ENCODE results near the gene GNG14. TPM values are rescaled to one million over a fixed set of nuclear protein-coding genes. Genes with fewer than 3 reads are reported as not detected.

The GNG14 gene
- total RNA-seq, 4 donors from 2014 or later: not detected

DNA sequence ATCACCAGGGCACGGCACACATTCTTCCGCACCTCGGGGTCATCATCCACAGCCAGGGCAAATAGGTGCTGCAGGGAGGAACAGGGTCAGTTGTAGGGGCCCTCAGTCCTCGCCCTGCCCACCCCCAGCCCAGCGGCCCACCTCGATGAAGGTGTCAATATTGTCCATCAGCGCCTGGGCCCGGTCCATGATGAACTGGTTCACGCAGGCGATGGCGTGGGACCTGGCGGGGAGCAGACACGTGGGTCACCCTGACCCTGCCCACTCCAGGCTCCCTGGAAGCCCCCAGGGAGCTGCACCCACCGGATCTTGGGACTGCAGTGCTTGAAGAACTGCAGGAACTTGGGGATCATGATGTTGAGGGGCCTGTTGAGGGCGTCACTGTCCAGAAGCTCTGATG is 27.3 kb downstream of the GNG14 start:
- TF ChIP-seq CTCF (IDR thresholded peaks at IDR 0.05; ENCODE audit: low read depth): no peak

DNA sequence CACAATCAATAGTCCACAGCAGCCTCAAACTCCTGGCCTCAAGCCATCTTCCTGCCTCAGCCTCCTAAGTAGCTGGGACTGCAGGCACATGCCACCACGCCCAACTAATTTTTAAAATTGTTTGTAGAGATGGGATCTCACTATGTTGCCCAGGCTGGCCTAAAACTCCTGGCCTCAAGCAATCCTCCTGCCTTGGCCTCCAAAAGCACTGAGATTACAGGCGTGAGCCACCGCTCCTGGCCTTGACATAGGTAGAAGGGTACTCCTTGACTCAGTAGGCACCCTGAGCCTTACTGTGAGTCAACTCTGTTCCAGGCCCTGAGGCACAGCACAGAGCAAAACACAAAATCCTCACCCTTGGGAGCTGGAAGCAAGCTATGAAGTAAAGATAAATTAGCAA is 28.1 kb downstream of the GNG14 start:
- no peak for TF ChIP-seq CTCF (IDR thresholded peaks at IDR 0.05; ENCODE audit: low read depth)

GRCh38 chr19:12720296-12720695 is 32.5 kb downstream of the GNG14 start:
- no peak for TF ChIP-seq CTCF (IDR thresholded peaks at IDR 0.05; ENCODE audit: low read depth)

- TF ChIP-seq CTCF (IDR thresholded peaks at IDR 0.05; ENCODE audit: low read depth): no peak
These were observed 33.3 kb downstream of the GNG14 start for GRCh38 chr19:12720851-12721655.

DNA sequence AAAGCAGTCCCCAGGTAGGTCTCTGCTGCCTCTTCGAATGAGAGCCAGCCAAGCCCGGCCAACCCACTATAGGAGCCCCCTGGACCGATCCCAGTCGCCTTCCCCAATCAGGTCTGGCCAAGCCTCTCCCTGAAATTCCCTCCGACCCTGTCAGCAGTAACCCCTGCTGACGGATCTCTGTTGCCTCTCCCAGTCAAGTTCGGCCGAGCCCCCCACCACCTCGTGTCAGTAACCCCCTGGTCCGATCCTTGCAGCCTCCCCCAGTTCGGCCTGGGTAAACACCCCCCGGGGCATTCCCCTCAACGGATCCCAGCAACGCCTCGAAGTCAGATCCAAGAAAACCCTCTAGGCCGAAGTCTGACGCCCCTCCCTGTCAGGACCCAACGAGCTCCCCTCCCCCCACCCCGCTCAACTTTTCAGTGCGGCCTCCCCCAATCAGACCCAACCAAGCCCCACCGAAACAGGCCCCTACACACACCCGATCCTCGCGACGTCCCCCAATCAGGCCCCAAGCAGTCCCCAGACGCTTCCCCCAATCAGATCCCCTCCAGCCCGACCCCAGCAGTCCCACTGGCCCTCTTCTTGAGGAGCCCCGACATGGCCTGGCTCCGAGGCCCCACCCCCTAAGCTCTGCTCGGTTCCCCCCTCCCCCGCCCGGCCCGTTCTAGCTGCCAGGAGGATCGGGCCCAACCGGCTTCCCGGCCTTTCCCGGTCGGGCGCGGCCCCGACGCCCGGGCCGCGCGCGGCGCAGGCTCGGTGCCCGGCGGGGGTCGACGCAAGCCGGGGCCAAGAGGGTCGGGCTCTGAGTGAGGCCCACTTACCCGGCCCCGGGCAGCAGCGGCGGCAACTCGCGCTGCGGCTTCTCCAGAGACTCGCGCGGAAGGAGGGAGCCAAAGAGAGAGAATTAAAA is 34.1 kb downstream of the GNG14 start:
- no peak for TF ChIP-seq CTCF (IDR thresholded peaks at IDR 0.05; ENCODE audit: low read depth)

DNA sequence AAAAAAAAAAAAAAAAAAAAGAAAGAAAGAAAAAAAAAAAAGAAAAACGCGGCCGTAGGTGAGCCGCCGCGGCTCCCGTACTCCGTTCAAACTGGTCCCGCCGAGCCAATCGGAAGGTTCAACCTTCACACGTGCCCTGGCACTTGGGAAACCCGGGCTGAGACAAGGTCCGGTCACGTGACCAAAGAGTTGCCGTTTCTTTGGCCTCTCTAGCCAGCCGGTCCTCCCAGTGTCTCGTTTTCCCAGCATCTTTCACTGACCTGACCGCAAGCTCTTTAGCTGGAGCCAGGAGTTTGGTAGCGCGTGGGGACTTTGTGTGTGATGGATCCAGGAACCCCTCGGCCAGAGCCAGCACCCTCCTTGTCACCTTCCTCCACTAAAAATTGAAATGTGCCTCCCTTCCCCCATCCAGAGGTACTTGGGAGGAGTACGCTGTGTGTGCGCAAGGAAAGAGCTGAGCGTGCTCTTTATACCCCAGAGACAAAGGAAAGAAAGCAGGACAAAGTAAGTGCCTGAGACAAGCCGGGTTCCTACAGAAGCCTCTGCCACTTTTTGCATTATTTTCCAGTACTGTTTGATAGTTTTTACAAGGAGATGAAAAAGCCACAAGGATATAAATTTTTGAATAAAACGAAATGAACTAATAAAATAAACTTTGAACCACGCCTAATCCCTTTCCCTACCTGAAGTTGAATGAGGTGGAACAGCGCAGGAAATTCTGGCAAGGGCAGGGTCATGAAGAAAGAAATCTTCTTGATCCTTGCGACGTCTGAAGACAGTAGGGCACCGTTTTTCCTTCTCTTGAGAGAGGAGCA is 35.0 kb downstream of the GNG14 start:
- TF ChIP-seq CTCF (IDR thresholded peaks at IDR 0.05; ENCODE audit: low read depth): no peak

GRCh38 chr19:12723381-12723640 is 35.5 kb downstream of the GNG14 start:
- no peak for TF ChIP-seq CTCF (IDR thresholded peaks at IDR 0.05; ENCODE audit: low read depth)
